HEK293 (cell line): Measurements from ENCODE around the gene TNIP1.
A peak's percentile ranks its signal among the peaks of the same experiment; 100 is the strongest.

ENCODE experiments used
- CTCF ChIA-PET: fragments of 350-600 bp; formaldehyde crosslinking; extraction: SDS; loops from one replicate; lab custom pipeline; 2021; ENCODE audit warnings: antibody characterized with exemption; lab: Yijun Ruan, JAX
- POLR2A ChIA-PET: fragments of 300-600 bp; formaldehyde crosslinking; extraction: SDS; loops from one replicate; lab custom pipeline; 2020; ENCODE audit warnings: antibody characterized with exemption, inconsistent platforms; lab: Yijun Ruan, JAX
- H3K27ac ChIP-seq: fragments of 200-500 bp; sonication (Bioruptor generic); 2 replicates; pipeline ENCODE4 v1.5.1; 2014; ENCODE audit warnings: low read depth, low read length, control low read depth, inconsistent platforms; ENCODE audit errors: extremely low read depth
- H3K36me3 ChIP-seq, 2 experiments: fragments of 200-500 bp in 1 of 2; sonication (Bioruptor generic) in 1 of 2; 1 replicate in 1 of 2; 2 replicates in 1 of 2; pipeline ENCODE4 v1.5.1; 2014 to 2017; ENCODE audit warnings: inconsistent platforms in 2 of 2, low read length in 2 of 2; ENCODE audit not compliant: control insufficient read depth in 2 of 2, insufficient read depth in 1 of 2
- H3K4me1 ChIP-seq: fragments of 200-500 bp; sonication (Bioruptor generic); 2 replicates; pipeline ENCODE4 v1.5.1; 2014; ENCODE audit warnings: mild to moderate bottlenecking, low read length, inconsistent platforms; ENCODE audit not compliant: control insufficient read depth, insufficient read depth
- H3K4me3 ChIP-seq: 2 replicates; pipeline ENCODE4 v1.5.1; 2011; ENCODE audit warnings: low read depth, mild to moderate bottlenecking, control low read depth, low read length, moderate library complexity
- H3K9me3 ChIP-seq: fragments of 200-500 bp; sonication (Bioruptor generic); 2 replicates; pipeline ENCODE4 v1.5.1; 2014; ENCODE audit warnings: low read depth, low read length, inconsistent platforms; ENCODE audit not compliant: control insufficient read depth, insufficient read depth
- ATF2 ChIP-seq: fragments of 450-650 bp; formaldehyde crosslinking; IDR thresholded peaks from 2 replicates; pipeline ENCODE4 v1.5.1; 2016; ENCODE audit warnings: missing biosample characterization, missing genetic modification characterization, low read depth
- EGR2 ChIP-seq: fragments of 450-650 bp; formaldehyde crosslinking; IDR thresholded peaks from 2 replicates; pipeline ENCODE4 v1.5.1; 2016; ENCODE audit warnings: low read depth, missing biosample characterization, missing genetic modification characterization
- FEZF1 ChIP-seq: fragments of 450-650 bp; formaldehyde crosslinking; IDR thresholded peaks from 2 replicates; pipeline ENCODE4 v1.5.1; 2016; ENCODE audit warnings: missing biosample characterization, missing genetic modification characterization
- GLIS1 ChIP-seq: fragments of 450-650 bp; formaldehyde crosslinking; IDR thresholded peaks from 2 replicates; pipeline ENCODE4 v1.5.1; 2016; ENCODE audit warnings: missing biosample characterization, missing genetic modification characterization
- KLF10 ChIP-seq: fragments of 450-650 bp; IDR thresholded peaks from 2 replicates; pipeline ENCODE4 v1.5.1; 2018; ENCODE audit warnings: missing biosample characterization, mild to moderate bottlenecking, missing genetic modification characterization
- MYNN ChIP-seq: fragments of 450-650 bp; formaldehyde crosslinking; IDR thresholded peaks from 2 replicates; pipeline ENCODE4 v1.5.1; 2016; ENCODE audit warnings: missing biosample characterization, missing genetic modification characterization, borderline replicate concordance
- OSR2 ChIP-seq: fragments of 450-650 bp; formaldehyde crosslinking; IDR thresholded peaks from 2 replicates; pipeline ENCODE4 v1.5.1; 2016; ENCODE audit warnings: missing biosample characterization, missing genetic modification characterization
- OVOL3 ChIP-seq: fragments of 450-650 bp; formaldehyde crosslinking; IDR thresholded peaks from 2 replicates; pipeline ENCODE4 v1.5.1; 2016; ENCODE audit warnings: missing biosample characterization, missing genetic modification characterization
- PRDM10 ChIP-seq: fragments of 450-650 bp; formaldehyde crosslinking; IDR thresholded peaks from 2 replicates; pipeline ENCODE4 v1.5.1; 2016; ENCODE audit warnings: missing biosample characterization, missing genetic modification characterization
- REPIN1 ChIP-seq: fragments of 450-650 bp; formaldehyde crosslinking; IDR thresholded peaks from 2 replicates; pipeline ENCODE4 v1.5.1; 2017; ENCODE audit warnings: missing biosample characterization, missing genetic modification characterization, low read depth
- SP7 ChIP-seq: fragments of 450-650 bp; formaldehyde crosslinking; IDR thresholded peaks from 2 replicates; pipeline ENCODE4 v1.5.1; 2016; ENCODE audit warnings: missing biosample characterization, missing genetic modification characterization
- ZBTB17 ChIP-seq: fragments of 450-650 bp; formaldehyde crosslinking; IDR thresholded peaks from 2 replicates; pipeline ENCODE4 v1.5.1; 2016; ENCODE audit warnings: missing biosample characterization, missing genetic modification characterization
- ZBTB26 ChIP-seq: fragments of 450-650 bp; formaldehyde crosslinking; optimal IDR thresholded peaks from 2 replicates; pipeline ENCODE3; 2016; ENCODE audit warnings: missing biosample characterization, mild to moderate bottlenecking, missing genetic modification characterization
- ZFP37 ChIP-seq: fragments of 450-650 bp; formaldehyde crosslinking; IDR thresholded peaks from 2 replicates; pipeline ENCODE4 v1.5.1; 2016; ENCODE audit warnings: missing biosample characterization, missing genetic modification characterization
- ZIC2 ChIP-seq: fragments of 450-650 bp; formaldehyde crosslinking; IDR thresholded peaks from 2 replicates; pipeline ENCODE4 v1.5.1; 2016; ENCODE audit warnings: missing biosample characterization, missing genetic modification characterization
- ZNF16 ChIP-seq: fragments of 450-650 bp; formaldehyde crosslinking; IDR thresholded peaks from 2 replicates; pipeline ENCODE4 v1.5.1; 2016; ENCODE audit warnings: low read depth, missing biosample characterization, missing genetic modification characterization
- ZNF169 ChIP-seq: fragments of 450-650 bp; formaldehyde crosslinking; IDR thresholded peaks from 2 replicates; pipeline ENCODE4 v1.5.1; 2016; ENCODE audit warnings: missing biosample characterization, missing genetic modification characterization
- ZNF19 ChIP-seq: fragments of 450-650 bp; formaldehyde crosslinking; IDR thresholded peaks from 2 replicates; pipeline ENCODE4; 2016; ENCODE audit warnings: missing biosample characterization, missing genetic modification characterization, low read depth
- ZNF2 ChIP-seq: fragments of 450-650 bp; formaldehyde crosslinking; IDR thresholded peaks from 2 replicates; pipeline ENCODE4 v1.5.1; 2016; ENCODE audit warnings: missing biosample characterization, missing genetic modification characterization
- ZNF423 ChIP-seq: fragments of 450-650 bp; formaldehyde crosslinking; IDR thresholded peaks from 2 replicates; pipeline ENCODE4 v1.5.1; 2016; ENCODE audit warnings: missing biosample characterization, missing genetic modification characterization
- ZNF548 ChIP-seq: fragments of 450-650 bp; formaldehyde crosslinking; IDR thresholded peaks from 2 replicates; pipeline ENCODE4 v1.5.1; 2016; ENCODE audit warnings: missing biosample characterization, missing genetic modification characterization
- ZNF670 ChIP-seq: fragments of 450-650 bp; formaldehyde crosslinking; IDR thresholded peaks from 2 replicates; pipeline ENCODE4 v1.5.1; 2016; ENCODE audit warnings: missing biosample characterization, missing genetic modification characterization, low read depth

Gene TNIP1

GRCh38 chr5:151037561-151038411, 43.0 kb downstream of the TNIP1 start:
- no peak overlapping the region for H3K27ac ChIP-seq
- no peaks in the 10 kb centered on the region for H3K9me3 ChIP-seq
- ChIA-PET POLR2A (no interaction called here), CTCF (interaction anchor here (0.6 to 3.3 kb wide), 3 partner anchors 10 to 522 kb away, joined by 3 to 15 read pairs (median 4); no protein-coding TSS in a partner anchor)
- peaks cover 10 to 86% of the 10 kb centered on the region in 2 experiments; a peak in 2 of 3 replicates for H3K36me3 ChIP-seq
- TF ChIP-seq ZNF548 (tag by site-specific recombination) (no peak), ZBTB17 (no peak), MYNN (tag by site-specific recombination) (no peak), ZNF670 (tag by site-specific recombination) (no peak), ZNF423 (tag by site-specific recombination) (no peak)
- H3K4me1 ChIP-seq = 0 out of 2 replicates have a peak, but pooled peaks cover 3% of the 10 kb centered on the region
- H3K4me3 ChIP-seq = no peak overlapping the region

- H3K27ac ChIP-seq = no peak overlapping the region
- POLR2A ChIA-PET = no interaction called here
- H3K4me3 ChIP-seq = no peak overlapping the region
- CTCF ChIA-PET = interaction anchor here (2.2 to 3.3 kb wide), 2 partner anchors 12 to 15 kb away, joined by 9 to 15 read pairs; no protein-coding TSS in a partner anchor
- TF ChIP-seq PRDM10 (tag by site-specific recombination) (no peak), REPIN1 (no peak), EGR2 (tag by site-specific recombination) (0 out of 2 replicates have a peak, but pooled peaks have one; percentile 33), FEZF1 (tag by site-specific recombination) (no peak), OSR2 (tag by site-specific recombination) (peak; percentile 67), ZIC2 (tag by site-specific recombination) (peak; percentile 85), SP7 (peak; percentile 82), ZNF16 (no peak), ATF2 (tag by site-specific recombination) (no peak), GLIS1 (tag by site-specific recombination) (peak; percentile 57), ZBTB26 (tag by site-specific recombination) (no peak), ZNF19 (tag by site-specific recombination) (no peak), OVOL3 (tag by site-specific recombination) (no peak), ZNF169 (tag by site-specific recombination) (no peak), ZFP37 (no peak), KLF10 (no peak), ZNF2 (no peak)
- H3K9me3 ChIP-seq = no peaks in the 10 kb centered on the region
- H3K4me1 ChIP-seq = 0 out of 2 replicates have a peak, but pooled peaks cover 3% of the 10 kb centered on the region
- H3K36me3 ChIP-seq = peaks cover 9 to 84% of the 10 kb centered on the region in 2 experiments; a peak in 2 of 3 replicates
Measured at GRCh38 chr5:151036556-151036955, 44.3 kb downstream of the TNIP1 start.
